GM12878 (cell line): ENCODE measurements around the gene DISC1. TPM values are rescaled to one million over a fixed set of nuclear protein-coding genes. Genes with fewer than 3 reads are reported as not detected.

Experiments
- ATAC-seq: fragments of 200-7000 bp; cut with Tn5 transposase; 3 replicates; pipeline ENCODE4 v1.9.1; 2020; ENCODE audit warnings: mild to moderate bottlenecking, moderate library complexity
- BruUV-seq: library from RNA; stranded (reverse); fragments of 400-500 nt; replicated peaks from 2 replicates; lab custom pipeline; 2021; lab: Mats Ljungman, UMichigan
- CTCF ChIA-PET: fragments of 300-600 bp; sonication (Branson Sonifier 250); formaldehyde crosslinking; extraction: SDS; loops from one replicate; lab custom pipeline; 2021; ENCODE audit warnings: inconsistent platforms; lab: Yijun Ruan, JAX
- POLR2A ChIA-PET: fragments of 350-600 bp; formaldehyde crosslinking; extraction: SDS; loops from one replicate; lab custom pipeline; 2021; ENCODE audit warnings: inconsistent platforms; lab: Charles Lee
- RAD21 ChIA-PET: fragments of 300-600 bp; sonication (Branson Sonifier 250); formaldehyde crosslinking; loops from one replicate; lab custom pipeline; 2023; ENCODE audit warnings: antibody characterized with exemption; ENCODE audit not compliant: unreplicated experiment; lab: Charles Lee
- SMC1A ChIA-PET: fragments of 300-600 bp; sonication (Branson Sonifier 250); formaldehyde crosslinking; loops from one replicate; lab custom pipeline; 2023; ENCODE audit not compliant: unreplicated experiment, uncharacterized antibody; lab: Charles Lee
- DNase-seq: peaks from one replicate; pipeline ENCODE4 v3.0.0-alpha.2; 2011; ENCODE audit warnings: low read depth, low spot score
- FAIRE-seq: peaks from 3 replicates; lab custom pipeline; 2011; peaks lifted over from hg19 to GRCh38; lab: Jason Lieb, UNC
- H2AFZ ChIP-seq: 2 replicates; pipeline ENCODE4 v1.6.0; 2011; ENCODE audit warnings: low read depth, low read length, control low read depth; ENCODE audit not compliant: control insufficient read depth
- H3K27ac ChIP-seq: 2 replicates; pipeline ENCODE4 v1.5.1; 2011; ENCODE audit warnings: control low read depth; ENCODE audit not compliant: control insufficient read depth, insufficient read depth
- H3K27me3 ChIP-seq, 2 experiments: replicated peaks in 1 of 2; 2 replicates each; pipeline versions ENCODE4 v1.6.0 to v1.6.1; 2011; ENCODE audit warnings: low read length in 1 of 2; ENCODE audit not compliant: control insufficient read depth in 2 of 2, insufficient read depth in 2 of 2
- H3K36me3 ChIP-seq, 2 experiments: 2 replicates each; pipeline ENCODE4 v1.5.1; 2011; ENCODE audit warnings: low read length in 1 of 2; ENCODE audit not compliant: control insufficient read depth in 2 of 2, insufficient read depth in 2 of 2
- H3K4me1 ChIP-seq: 2 replicates; pipeline ENCODE4 v1.6.1; 2011; ENCODE audit warnings: mild to moderate bottlenecking, low read length, moderate library complexity, mixed read lengths; ENCODE audit not compliant: control insufficient read depth, insufficient read depth
- H3K4me2 ChIP-seq: 2 replicates; pipeline ENCODE4 v1.6.0; 2011; ENCODE audit warnings: control low read depth; ENCODE audit not compliant: control insufficient read depth, insufficient read depth
- H3K4me3 ChIP-seq: fragments of 200-600 bp; sonication (generic); 2 replicates; pipeline ENCODE4 v1.5.1; 2016
- H3K79me2 ChIP-seq: 2 replicates; pipeline ENCODE4 v1.6.0; 2011; ENCODE audit warnings: low read length; ENCODE audit not compliant: control insufficient read depth, insufficient read depth
- H3K9ac ChIP-seq: 2 replicates; pipeline ENCODE4 v1.8.0; 2011; ENCODE audit warnings: low read length, control low read depth, mixed read lengths; ENCODE audit not compliant: control insufficient read depth, insufficient read depth
- H3K9me3 ChIP-seq: replicated peaks from 3 replicates; pipeline ENCODE4 v1.5.1; 2011; ENCODE audit warnings: mild to moderate bottlenecking, low read length; ENCODE audit not compliant: control insufficient read depth, insufficient read depth
- H4K20me1 ChIP-seq: 2 replicates; pipeline ENCODE4 v1.6.0; 2011; ENCODE audit not compliant: control insufficient read depth, insufficient read depth
- BCL11A ChIP-seq: IDR thresholded peaks from 2 replicates; pipeline ENCODE4 v1.6.1; 2011; ENCODE audit warnings: low read depth, low read length
- BCL3 ChIP-seq: IDR thresholded peaks from 2 replicates; pipeline ENCODE4 v1.6.1; 2011; ENCODE audit warnings: borderline replicate concordance, low read depth, mild to moderate bottlenecking, moderate library complexity, low read length; ENCODE audit not compliant: insufficient read depth, poor library complexity, severe bottlenecking
- CREB1 ChIP-seq: IDR thresholded peaks from 2 replicates; pipeline ENCODE4 v1.6.1; 2012; ENCODE audit warnings: low read depth, mild to moderate bottlenecking, inconsistent platforms
- SPI1 ChIP-seq: IDR thresholded peaks from 2 replicates; pipeline ENCODE4 v1.6.1; 2011; ENCODE audit warnings: low read depth, mild to moderate bottlenecking, low read length, moderate library complexity, borderline replicate concordance; ENCODE audit not compliant: insufficient read depth
- YBX1 ChIP-seq: fragments of 450-650 bp; IDR thresholded peaks from 2 replicates; pipeline ENCODE4 v1.6.1; 2016; ENCODE audit warnings: antibody characterized with exemption
- WGBS: methylation state at CpG from one replicate; pipeline ENCODE4 v1.1.6; 2016; ENCODE audit warnings: low lambda C conversion rate; ENCODE audit not compliant: insufficient replicate concordance, insufficient coverage; ENCODE audit errors: missing lambda C conversion rate; 5-methylcytosine and 5-hydroxymethylcytosine counted together
- in situ Hi-C: fragments of 300-500 bp; cut with MboI; formaldehyde crosslinking; loops from 9 replicates; pipeline ENCODE4 v1.14.3; 2018; ENCODE audit warnings: mixed read lengths
- intact Hi-C: fragments of 100-400 bp; cut with micrococcal nuclease; formaldehyde crosslinking; loops from one replicate; pipeline ENCODE4 v1.14.2; 2022; ENCODE audit not compliant: unreplicated experiment
- polyA plus RNA-seq, 11 experiments: library from polyadenylated mRNA; depleted of rRNA in 4 of 11; unstranded in 6 of 11; stranded (reverse) in 5 of 11; fragments of >200 nt; fragmentation: Nextera tagmentation in 4 of 11; fragmentation: Illumina TruSeq in 1 of 11; extraction: Ambion mirVana in 4 of 11; extraction: Trizol in 1 of 11; gene quantifications; 1 replicate in 1 of 11; 2 replicates in 10 of 11; pipeline versions ENCODE4 v1.2.1 to v1.2.3, GENCODE V29; 2011 to 2016; ENCODE audit warnings: inconsistent platforms in 2 of 11, missing spikeins in 2 of 11, low read depth in 1 of 11
- total RNA-seq, 4 experiments: library from RNA; depleted of rRNA in 3 of 4; stranded (reverse); fragments of >200 nt in 3 of 4; fragmentation: Illumina TruSeq in 1 of 4; extraction: Trizol in 1 of 4; gene quantifications; 2 replicates each; pipeline versions ENCODE4 v1.2.1 to v1.2.3, GENCODE V29; 2013 to 2021
- TF ChIP-seq, protein P1 (sequence below): fragments of 450-650 bp; IDR thresholded peaks from 2 replicates; pipeline ENCODE4 v1.6.1; 2016; ENCODE audit warnings: mild to moderate bottlenecking

Gene DISC1
- total and polyA plus RNA-seq, 10 of the 15 experiments (the other 5 are each of a cell fraction or from before 2014, with no cell fraction given): 0.05 to 0.72 (median 0.19) TPM; not detected in 1

DNA sequence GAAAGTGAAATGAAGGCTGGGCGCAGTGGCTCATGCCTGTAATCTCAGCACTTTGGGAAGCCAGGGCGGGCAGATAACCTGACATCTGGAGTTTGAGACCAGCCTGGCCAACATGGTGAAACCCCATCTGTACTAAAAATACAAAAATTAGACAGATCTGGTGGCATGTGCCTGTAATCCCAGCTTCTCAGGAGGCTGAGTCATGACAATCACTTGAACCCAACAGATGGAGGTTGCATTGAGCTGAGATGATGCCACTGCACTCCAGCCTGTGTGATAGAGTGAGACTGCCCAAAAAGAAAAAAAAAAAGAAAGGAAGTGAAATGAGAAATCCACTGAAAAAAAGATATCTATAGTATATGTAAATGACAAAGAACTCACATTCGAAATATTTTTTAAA lies 439.9 kb downstream of the DISC1 start:
- intact Hi-C loops: no loop called here
- no peaks in the 10 kb centered on the region for H3K36me3 ChIP-seq
- POLR2A ChIA-PET: no interaction called here
- ATAC-seq (no peak), DNase-seq (no peak), FAIRE-seq (no peak)
- H3K9me3 ChIP-seq: no peaks in the 10 kb centered on the region
- no peak overlapping the region for H3K4me2 ChIP-seq
- H3K79me2 ChIP-seq: no peaks in the 10 kb centered on the region
- H3K27ac ChIP-seq: no peak overlapping the region
- TF ChIP-seq YBX1: no peak
- no peaks in the 10 kb centered on the region for H3K27me3 ChIP-seq
- H3K9ac ChIP-seq: no peak overlapping the region
- no peaks in the 10 kb centered on the region for H4K20me1 ChIP-seq
- CTCF ChIA-PET: no interaction called here
- in situ Hi-C loops: no loop called here
- no peak overlapping the region for H3K4me3 ChIP-seq
- 49% methylated on average over 3 of the region's 3 CpGs for WGBS
- SMC1A ChIA-PET: no interaction called here
- H2AFZ ChIP-seq: no peak overlapping the region
- H3K4me1 ChIP-seq: no peaks in the 10 kb centered on the region
- BruUV-seq: no TSS peak
- RAD21 ChIA-PET: no interaction called here

GRCh38 chr1:232074265-232074664 lies 447.7 kb downstream of the DISC1 start:
- Histone ChIP-seq H3K4me1 (no peaks in the 10 kb centered on the region), H3K4me2 (no peak overlapping the region), H3K9me3 (no peaks in the 10 kb centered on the region), H3K36me3 (no peaks in the 10 kb centered on the region), H3K4me3 (no peak overlapping the region), H4K20me1 (no peaks in the 10 kb centered on the region), H2AFZ (no peak overlapping the region), H3K9ac (no peak overlapping the region), H3K27me3 (no peaks in the 10 kb centered on the region), H3K27ac (no peak overlapping the region), H3K79me2 (no peaks in the 10 kb centered on the region)
- CTCF ChIA-PET: no interaction called here
- WGBS: 5% methylated on average over 1 of the region's 1 CpG
- BruUV-seq: no TSS peak
- no peak for FAIRE-seq
- in situ Hi-C loops (no loop called here), intact Hi-C loops (no loop called here)
- SMC1A ChIA-PET: no interaction called here
- RAD21 ChIA-PET: no interaction called here
- TF ChIP-seq BCL3 (no peak), BCL11A (no peak), CREB1 (no peak), SPI1 (no peak)
- TF ChIP-seq, protein P1, sequence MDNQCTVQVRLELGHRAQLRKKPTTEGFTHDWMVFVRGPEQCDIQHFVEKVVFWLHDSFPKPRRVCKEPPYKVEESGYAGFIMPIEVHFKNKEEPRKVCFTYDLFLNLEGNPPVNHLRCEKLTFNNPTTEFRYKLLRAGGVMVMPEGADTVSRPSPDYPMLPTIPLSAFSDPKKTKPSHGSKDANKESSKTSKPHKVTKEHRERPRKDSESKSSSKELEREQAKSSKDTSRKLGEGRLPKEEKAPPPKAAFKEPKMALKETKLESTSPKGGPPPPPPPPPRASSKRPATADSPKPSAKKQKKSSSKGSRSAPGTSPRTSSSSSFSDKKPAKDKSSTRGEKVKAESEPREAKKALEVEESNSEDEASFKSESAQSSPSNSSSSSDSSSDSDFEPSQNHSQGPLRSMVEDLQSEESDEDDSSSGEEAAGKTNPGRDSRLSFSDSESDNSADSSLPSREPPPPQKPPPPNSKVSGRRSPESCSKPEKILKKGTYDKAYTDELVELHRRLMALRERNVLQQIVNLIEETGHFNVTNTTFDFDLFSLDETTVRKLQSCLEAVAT: no peak
- no peak for DNase-seq
- ATAC-seq: no peak
- POLR2A ChIA-PET: no interaction called here
